C4-2B (cell line): ENCODE results near the gene ZMAT1.
A peak's percentile ranks its signal among the peaks of the same experiment; 100 is the strongest.

Experiments
- H3K27ac ChIP-seq: fragments of 450-650 bp; 2 replicates; pipeline ENCODE4 v1.5.1; 2017
- CTCF ChIP-seq: fragments of 450-650 bp; conservative IDR thresholded peaks from 2 replicates; pipeline ENCODE4 v1.5.1; 2017; ENCODE audit warnings: mild to moderate bottlenecking
- ZFX ChIP-seq: fragments of 450-650 bp; IDR thresholded peaks from 2 replicates; pipeline ENCODE4 v1.6.1; 2017

ZMAT1 gene

GRCh38 chrX:101932249-101932570 is 383 bp upstream of the ZMAT1 start:
- TF ChIP-seq ZFX (no peak), CTCF (no peak)
- peak overlapping the region; percentile 78 for H3K27ac ChIP-seq

GRCh38 chrX:101931136-101931487 is 715 bp downstream of the ZMAT1 start:
- no peak for TF ChIP-seq ZFX
- TF ChIP-seq CTCF: no peak
- peak overlapping the region; percentile 78 for H3K27ac ChIP-seq

GRCh38 chrX:101925733-101926132 is 6.1 kb downstream of the ZMAT1 start:
- no peak for TF ChIP-seq CTCF
- TF ChIP-seq ZFX: no peak
- H3K27ac ChIP-seq: no peak overlapping the region

GRCh38 chrX:101918751-101919150 is 13.1 kb downstream of the ZMAT1 start:
- TF ChIP-seq CTCF: no peak
- H3K27ac ChIP-seq: no peak overlapping the region

- no peak for TF ChIP-seq ZFX
- TF ChIP-seq CTCF: no peak
- no peak overlapping the region; the same call in 1 of the 2 replicates for H3K27ac ChIP-seq
Measured at GRCh38 chrX:101906136-101906796, 25.6 kb downstream of the ZMAT1 start.

- peak overlapping the region; percentile 43; the same call in 1 of the 2 replicates for H3K27ac ChIP-seq
- TF ChIP-seq ZFX (no peak), CTCF (no peak)
Measured at GRCh38 chrX:101904996-101905395, 26.8 kb downstream of the ZMAT1 start.
